Stimulated activated CD8-positive, alpha-beta memory T cell treated with anti-CD3 and anti-CD28 coated beads, Interleukin-7, amount 100 ng/mL, for 24 hours (primary cell): ENCODE data around the gene TUBB1.
"Not testable (repeated sequence)": the region's sequence is repeated elsewhere in the genome, so short reads cannot be mapped to it uniquely, and the experiment has no call there.

Experiments
- DNase-seq: peaks from one replicate; pipeline ENCODE4 v3.0.0-alpha.2; 2020; ENCODE audit warnings: low read depth

TUBB1 gene

DNA sequence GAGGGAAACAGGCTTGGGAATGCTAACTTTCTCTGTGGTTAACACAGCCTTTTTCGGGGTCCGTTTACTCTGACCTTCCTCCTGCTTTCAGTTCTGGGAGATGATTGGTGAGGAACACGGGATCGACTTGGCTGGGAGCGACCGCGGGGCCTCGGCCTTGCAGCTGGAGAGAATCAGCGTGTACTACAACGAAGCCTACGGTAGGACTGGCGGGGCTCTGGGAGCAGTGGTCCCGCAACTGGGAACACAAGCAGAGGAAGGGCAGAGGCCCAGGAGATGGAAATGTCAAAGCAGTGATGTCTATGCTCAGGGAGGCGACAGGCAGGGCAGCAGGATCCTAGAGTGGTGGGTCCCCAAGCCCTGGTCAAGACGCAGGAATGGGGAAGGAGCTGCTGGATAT, 3.5 kb downstream of the TUBB1 start:
- DNase-seq, result no peak

DNA sequence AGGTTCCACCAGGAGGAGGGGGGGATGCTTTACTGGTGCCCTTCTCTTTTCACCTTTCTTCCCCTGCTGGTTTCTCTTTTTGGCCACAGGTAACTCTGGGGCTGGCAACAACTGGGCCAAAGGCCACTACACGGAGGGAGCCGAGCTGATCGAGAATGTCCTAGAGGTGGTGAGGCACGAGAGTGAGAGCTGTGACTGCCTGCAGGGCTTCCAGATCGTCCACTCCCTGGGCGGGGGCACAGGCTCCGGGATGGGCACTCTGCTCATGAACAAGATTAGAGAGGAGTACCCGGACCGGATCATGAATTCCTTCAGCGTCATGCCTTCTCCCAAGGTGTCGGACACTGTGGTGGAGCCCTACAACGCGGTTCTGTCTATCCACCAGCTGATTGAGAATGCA, 4.4 kb downstream of the TUBB1 start:
- DNase-seq, result no peak

DNA sequence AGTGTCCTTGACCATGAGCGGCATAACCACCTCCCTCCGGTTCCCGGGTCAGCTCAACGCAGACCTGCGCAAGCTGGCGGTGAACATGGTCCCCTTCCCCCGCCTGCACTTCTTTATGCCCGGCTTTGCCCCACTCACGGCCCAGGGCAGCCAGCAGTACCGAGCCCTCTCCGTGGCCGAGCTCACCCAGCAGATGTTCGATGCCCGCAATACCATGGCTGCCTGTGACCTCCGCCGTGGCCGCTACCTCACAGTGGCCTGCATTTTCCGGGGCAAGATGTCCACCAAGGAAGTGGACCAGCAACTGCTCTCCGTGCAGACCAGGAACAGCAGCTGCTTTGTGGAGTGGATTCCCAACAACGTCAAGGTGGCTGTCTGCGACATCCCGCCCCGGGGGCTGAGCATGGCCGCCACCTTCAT, 4.9 kb downstream of the TUBB1 start:
- no peak for DNase-seq

DNA sequence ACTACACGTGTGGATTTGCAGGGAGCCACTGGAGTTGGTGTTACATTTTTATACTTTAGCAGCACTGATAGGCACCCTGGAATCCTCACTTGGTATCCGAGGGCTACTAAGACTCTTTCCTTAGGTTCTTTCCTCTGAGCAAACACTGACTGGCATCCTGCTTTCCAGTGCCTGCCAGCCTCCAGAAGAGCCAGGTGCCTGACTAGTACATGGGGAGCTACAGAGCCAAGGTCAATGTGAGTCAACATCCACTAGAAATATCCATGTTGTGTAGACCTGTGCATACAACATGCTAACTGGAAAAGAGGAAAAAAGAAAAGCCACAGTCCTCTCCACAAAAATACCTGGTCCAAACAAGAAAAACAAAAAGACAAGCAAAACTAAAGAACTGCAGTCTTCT, 5.9 kb downstream of the TUBB1 start:
- no peak for DNase-seq

DNA sequence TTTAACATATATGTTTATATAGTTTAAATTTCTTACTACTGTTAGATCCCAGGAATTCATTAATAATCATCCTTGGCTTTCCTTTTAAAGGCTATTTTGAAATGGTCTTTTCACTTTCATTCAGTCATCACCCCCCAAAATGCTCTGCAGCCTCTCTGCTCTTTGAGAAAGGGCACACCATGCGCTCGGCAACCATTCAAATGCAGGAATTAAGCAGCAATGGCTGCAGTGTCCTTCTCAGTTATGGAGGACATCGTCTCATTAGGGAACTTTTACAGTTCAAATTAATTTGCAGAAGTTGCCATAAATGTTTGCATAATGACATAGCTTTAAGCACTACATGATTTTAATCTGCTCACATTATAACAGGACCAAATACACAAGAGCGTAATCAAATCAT, 6.3 kb downstream of the TUBB1 start:
- no peak for DNase-seq

DNA sequence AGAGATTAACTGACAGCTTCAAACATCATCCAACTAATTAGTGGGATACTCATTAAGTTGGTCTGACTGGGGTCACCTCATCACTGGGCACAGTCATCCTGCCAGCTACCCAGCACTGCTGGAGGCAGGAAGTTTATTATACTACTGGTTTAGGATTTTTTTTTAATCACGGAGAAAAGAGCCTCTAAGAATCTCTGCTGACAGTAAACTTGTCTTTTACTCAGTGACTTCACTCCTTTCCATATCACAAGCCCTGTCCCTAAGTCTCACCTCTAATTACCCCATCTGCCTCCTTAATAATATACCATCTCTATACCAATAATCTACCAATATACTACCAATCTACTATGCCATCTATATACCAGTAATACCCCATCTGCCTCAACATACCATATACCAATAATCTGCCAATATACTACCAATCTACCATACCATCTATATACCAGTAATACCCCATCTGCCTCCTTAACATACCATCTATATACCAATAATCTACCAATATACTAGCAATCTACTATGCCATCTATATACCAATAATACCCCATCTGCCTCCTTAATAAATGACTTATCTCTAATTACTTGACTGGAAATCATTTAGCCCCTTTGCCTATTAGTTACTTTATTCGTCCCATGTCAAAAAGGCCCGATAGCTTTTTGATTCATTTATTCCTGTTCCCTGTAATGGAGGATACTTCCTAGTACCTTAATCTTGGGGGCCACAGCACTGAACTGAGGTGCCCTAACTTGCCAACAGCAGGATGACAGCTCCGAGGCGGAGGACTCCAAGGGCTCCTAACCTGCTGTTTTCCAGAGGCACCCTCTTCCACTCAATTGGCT, 7.9 kb downstream of the TUBB1 start:
- DNase-seq, result no peak

DNA sequence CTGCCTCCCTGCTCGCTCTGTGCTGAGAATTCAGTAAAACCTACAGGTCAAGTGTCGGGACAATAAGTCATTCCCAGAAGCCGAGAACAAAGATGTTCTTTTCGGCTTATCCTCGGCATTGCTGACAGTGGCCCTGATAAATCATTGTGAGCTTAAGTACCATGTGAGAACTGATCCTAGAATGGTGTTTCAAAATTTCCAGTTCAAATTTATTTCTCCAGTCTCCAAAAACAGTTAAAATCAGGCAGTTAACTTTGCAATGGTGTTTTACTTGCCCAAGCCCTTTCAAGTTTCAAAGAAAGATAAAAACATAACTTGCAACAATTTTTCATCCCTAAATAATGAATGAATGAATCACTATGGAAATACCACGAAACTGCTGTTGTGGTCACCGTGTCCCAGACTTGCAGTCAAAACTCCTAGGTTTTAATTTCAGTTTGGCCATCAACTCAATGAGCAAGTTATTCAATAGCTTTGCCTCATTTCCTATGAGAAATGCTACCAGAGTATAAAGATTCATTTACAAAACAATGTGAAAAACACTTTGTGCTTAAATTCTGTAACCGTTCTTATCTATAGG, 8.6 kb downstream of the TUBB1 start:
- no peak for DNase-seq

DNA sequence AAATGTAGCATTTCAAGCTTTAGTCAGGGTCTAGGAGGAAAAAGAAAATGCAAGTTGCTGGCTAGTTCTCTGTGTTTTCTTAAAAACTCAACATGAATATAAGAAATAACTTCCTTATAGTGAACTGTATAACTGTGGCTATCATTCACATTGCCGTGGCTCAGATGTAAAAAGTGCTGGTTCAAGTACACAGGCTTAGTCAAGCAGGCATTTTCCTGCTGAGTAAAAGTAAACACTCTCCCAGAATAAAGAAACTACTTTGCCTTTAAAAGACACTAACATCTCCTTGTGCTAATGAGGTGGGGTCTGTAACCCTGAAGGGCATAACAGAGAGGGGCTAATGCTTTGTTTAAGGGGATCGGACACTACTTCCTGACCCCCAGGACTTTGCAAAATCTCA, 9.6 kb downstream of the TUBB1 start:
- no peak for DNase-seq

DNA sequence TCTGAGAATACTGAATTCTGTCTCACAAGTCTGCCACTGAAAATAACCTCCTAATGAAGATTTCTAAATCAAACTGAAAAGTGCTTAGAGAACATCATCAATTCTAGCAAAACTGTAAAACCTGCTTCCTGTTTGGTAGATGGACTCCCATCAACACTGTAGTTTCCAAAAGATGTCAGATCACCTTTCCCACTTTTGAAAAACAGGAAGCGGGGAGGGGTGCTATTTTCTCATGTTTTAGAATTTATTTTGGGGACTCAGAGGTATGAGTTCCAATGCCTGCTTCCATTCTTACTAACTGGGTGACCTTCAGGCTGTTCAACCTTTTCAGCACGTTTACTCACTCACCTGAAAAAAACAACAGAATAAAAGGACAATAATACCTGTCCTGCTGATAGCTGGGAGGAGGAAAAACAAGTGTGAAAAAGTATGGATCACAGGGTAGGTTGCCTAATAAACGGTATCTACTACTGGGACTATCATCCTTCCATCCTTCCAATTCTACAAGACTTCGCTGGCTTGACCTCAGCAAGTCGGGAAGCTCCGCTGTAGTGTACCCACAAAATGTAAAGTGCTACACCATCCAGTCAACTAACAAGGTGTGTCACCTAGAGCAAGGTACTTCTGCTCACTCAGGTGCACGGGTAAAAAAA, 11.8 kb downstream of the TUBB1 start:
- no peak for DNase-seq

DNA sequence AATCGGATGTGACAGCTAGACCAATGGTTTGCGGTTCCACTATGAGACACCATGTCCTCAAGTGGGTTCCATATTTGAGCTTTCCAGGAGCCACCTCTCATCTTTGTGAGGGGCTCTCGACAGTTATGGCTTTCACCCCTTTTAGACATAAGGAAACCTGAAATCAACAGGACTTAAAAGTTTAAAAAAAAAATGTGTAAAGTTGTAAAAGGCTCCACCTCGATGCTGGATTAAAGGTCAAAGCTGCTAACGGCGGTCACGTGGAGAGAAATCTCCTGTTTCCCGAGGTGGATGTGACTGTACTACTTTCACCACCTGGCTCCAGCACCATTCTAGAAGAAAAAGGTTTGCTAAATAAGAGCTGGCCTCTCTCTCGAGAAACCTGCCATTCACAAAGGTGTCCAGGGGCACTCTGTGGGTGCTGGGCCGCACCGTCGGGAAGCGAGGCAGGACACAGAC, 12.4 kb downstream of the TUBB1 start:
- DNase-seq, result no peak

DNA sequence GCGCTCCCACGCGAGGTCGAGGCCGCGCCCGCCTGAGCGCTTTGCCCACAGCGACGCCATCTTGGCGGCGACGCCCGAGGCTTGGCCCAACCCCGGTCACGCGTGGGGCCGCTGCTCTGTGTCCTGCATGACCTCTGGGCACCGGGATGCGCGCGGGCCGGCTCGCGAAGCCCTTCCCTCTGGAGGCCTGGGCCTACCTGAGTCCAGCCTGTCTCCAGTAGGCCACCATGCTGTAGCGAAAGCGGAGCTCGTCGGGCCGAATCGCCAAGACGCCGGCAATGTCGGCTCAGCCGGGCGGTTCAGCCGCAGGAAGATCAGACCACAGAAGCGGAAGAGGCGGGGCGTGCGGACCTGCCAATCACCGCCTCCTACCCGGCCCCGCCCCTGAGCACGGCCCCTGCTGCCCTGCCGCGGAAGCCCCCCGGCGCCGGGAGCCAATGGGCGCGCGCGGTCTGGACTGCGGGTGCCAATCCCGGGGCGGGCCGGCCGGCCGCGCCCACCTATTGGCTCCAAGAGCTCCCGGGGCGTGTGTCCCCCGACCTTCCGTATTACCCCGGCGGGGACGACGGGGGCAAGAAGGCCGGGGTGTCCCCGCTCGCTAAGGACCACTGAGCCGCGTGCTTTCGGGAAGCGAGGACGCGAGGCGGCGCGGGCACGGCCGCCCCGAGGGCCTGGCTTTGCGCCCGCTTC, 12.9 kb downstream of the TUBB1 start, which contains the start of gene ATP5F1E:
Gene ATP5F1E, minus strand, starts transcription at position 313 of the 690 bp plus-strand sequence. Its CDS starts 84 bp downstream, at position 229.
- peak; percentile 90 for DNase-seq

DNA sequence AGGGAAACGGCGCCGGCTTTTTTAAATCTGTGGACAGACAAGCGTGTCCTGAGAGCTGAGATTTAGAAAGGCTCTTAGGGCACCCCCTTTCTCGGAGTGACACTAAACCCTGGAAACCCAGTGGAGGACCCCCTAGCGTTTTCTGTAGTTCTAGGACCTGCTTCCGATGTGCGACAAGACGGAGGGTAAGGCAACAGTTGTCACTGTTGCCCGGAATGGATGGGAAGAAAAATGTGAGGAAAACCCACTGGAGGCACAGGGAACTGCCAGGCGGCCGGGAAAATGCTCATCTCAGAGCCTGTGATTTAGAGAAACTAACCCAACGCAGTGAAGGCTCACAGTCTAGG, 13.5 kb downstream of the TUBB1 start:
- no peak for DNase-seq

DNA sequence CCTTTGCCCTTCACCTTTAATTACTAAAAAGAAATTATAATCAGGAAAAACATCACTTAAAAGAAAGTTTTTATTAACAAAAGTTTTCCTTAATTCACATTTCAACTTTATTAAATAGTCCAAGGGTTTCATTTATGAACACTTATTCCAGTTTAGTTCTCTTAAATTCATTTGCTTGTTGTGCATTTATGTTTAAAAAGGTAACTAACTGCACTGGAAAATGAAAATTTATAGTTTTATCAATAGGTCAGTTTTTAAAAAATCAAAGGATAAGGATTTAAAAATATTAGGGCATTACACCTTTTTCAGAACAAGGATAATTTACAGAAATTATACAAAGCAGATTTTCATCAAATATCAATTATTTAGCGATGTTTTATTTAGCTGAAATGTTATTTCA, 13.9 kb downstream of the TUBB1 start:
- DNase-seq, result no peak

DNA sequence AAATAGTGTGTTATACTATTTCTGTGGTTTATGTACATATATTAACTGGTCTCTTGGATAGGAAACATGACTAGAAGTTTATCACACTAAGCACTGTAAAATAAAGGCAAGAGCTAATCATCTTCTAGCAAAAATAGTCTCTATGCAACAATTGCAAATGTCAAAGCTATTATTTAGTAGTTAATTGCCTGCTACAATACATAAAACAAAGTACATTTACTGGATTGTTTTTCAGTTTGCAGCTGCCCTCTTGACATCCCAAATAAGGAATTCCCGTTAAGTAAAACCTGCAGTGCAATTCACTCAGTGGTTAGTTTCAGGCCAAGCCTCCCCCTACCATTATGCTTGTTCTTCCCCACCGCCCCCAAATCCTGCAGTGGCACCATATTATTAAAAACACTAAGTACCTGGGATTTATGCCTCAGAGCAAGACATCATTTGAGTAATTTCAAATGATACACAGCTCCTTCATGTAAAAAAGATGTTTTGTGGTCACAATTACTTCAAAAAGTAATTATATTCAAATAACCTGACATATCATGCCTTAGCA, 14.5 kb downstream of the TUBB1 start:
- DNase-seq, result no peak

DNA sequence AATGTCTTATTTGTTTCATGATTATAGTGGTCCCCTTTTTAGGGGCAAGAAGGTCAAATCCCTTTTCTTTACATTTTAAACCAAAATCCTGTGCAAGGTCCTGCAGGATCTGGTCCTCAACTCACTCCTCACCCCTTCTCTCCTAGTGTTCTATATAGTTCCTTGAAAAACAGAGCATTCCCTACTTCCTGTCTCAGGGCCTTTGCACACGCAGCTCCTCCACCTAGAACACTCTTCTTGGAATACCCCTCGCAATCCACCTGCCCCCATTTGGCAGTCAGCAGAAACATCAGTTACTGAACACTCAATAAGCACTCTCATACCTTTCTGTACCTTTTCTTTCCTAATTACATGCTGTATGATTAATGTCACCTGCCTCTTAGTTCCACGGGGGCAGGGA, 16.2 kb downstream of the TUBB1 start:
- DNase-seq, result no peak

DNA sequence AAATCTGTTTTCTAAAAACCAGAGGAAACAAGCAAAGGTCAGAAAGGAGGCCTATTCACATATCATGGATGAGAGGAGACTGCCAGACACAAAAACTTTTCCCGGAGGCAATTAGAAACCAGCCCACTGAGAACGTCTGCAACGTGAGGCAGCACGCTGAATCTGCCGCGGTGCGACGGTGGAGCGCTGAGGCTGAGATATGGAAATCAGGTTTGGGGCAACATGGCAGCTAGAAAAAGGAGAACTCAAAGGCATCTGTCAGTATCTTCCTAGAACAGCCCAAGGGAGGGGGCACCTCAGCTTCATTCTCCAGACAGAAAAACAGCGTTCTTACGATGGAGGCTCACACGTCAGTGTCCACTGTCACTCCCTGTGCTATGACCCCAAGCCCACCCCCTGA, 18.2 kb downstream of the TUBB1 start:
- no peak for DNase-seq

DNA sequence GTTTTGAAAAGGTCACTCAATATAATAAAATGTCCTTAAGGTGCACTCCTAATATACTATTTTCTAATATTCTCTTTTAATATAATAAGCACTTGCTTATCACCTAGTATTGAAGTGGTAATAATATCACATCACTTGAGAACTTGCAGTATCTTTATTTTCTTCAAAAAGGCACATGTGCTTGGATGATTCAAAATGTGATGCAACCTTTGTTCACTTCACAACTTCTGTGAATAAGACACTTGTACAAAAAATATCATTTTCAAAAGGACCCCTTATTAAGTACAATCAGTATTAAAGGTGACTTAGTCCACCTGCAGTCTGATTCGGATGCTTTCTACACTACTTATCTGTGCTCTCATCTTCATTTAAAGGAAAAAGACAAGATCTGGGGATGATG, 20.0 kb downstream of the TUBB1 start:
- no peak for DNase-seq

DNA sequence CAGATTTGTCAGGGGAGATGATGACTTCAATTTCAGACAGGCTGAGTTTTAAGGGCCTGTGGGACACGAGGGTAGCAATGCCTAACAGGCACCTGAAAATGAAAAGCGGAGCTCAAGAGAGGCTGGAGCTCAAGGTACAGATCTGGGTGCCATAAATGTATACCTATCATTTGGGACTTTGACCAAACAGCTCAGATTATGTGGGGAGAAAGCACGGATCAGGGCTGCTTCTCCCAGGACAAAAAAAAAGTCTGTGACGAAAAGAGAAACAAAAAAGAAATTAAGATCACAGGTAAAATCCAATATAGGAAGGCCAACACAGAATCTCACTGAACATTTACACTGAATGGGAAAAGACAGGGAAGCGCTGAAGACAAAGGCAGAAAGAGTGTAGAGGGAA, 21.4 kb downstream of the TUBB1 start:
- DNase-seq, result no peak

DNA sequence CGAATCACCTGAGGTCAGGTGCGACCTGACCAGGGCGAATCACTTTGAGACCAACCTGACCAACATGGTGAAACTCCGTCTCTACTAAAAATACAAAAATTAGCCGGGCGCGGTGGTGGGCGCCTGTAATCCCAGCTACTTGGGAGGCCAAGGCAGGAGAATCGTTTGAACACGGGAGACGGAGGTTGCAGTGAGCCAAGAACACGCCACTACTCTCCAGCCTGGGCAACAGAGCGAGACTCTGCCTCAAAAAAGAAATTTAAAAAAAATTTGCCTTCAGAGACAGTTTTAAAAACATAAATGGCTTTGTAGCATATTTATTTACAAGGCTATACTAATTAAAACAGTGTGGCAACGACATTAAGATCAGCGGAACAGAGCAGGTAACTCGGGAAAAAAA, 22.3 kb downstream of the TUBB1 start:
- not testable (repeated sequence) for DNase-seq

DNA sequence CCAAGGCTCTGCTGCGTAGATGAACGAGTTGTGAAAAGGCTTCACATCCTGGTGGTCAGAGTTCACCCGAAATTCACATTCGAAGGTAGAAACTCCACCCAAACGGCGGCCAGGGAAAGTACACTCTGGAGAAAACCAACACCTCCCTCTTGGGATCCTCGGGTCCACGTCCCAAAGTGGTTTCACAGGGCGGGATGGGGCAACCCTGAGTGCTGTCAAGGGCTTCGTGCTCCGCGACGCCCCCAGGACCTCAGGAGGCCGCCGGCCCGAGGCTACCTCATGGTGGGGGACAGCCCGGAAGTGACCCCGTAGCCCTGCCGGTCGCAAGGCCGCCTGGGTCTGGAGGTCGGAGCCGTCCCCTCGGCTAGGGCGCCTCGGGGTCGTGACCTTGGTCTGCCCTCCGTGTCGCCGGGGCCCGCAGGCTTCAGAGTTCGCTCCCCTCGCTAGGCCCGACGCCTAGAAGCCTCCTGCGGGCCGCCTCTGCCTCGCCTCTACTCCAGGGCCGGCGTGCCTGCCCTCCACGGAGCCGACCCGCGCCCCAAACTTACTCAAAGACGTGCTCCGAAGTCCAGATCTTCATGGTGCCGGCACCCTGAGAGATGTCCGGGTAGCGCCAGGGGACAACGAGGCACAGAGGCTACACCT, 23.0 kb downstream of the TUBB1 start, which contains the start of gene PRELID3B:
Gene PRELID3B, minus strand, starts transcription at position 636 of the 645 bp plus-strand sequence. Its CDS starts 56 bp downstream, at position 580.
- DNase-seq, result no peak

DNA sequence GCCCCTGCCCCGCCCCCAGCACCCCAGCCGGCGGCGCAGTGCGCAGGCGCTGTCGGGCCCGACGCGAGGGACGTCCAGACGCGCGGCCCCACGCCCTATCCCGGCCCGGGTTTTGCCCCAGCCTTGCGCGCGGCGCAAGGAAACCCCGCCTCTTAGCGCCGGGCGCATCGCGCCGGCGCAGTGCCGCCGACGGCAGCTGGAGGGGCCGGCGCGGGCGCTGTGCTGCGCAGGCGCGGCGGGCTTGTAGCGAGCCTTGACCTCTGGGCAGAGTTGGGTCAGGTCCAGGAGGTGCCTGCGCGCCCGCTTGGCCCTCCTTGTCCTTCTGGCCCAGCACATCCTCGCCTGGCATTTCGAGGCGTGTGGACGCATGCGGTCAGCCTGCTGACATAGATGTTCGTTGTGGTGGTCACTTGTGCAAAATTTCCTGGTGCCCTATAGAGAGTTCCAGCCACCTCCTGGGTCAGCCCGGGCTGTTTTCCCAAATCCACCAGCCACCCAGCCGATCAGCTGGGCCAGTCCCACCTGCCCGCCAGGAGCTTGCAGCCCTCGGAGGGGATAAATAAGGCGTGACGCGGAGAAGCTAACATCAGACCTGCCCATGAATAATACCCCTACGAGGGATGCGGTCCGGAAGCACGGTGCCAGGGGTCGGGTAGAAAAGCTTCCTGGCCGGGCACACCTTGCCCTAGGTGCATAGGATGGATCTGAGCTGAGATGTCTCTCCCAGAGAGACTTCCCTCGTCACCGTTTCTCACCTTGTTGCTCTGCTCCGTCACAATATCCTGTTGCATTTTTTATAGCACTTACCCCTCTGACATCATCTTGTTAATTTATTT, 23.8 kb downstream of the TUBB1 start:
- peak; percentile 80 for DNase-seq
